GM18873 (cell line): ENCODE data around the gene CABLES1.
"Not testable (repeated sequence)": the region's sequence is repeated elsewhere in the genome, so short reads cannot be mapped to it uniquely, and the experiment has no call there.

Experiments used
- ATAC-seq: cut with Tn5 transposase; IDR thresholded peaks from one replicate; pipeline ENCODE4 v1.9.1; 2021; ENCODE audit warnings: mild to moderate bottlenecking, moderate library complexity, moderate number of reproducible peaks; ENCODE audit not compliant: unreplicated experiment, low FRiP score

The CABLES1 gene

DNA sequence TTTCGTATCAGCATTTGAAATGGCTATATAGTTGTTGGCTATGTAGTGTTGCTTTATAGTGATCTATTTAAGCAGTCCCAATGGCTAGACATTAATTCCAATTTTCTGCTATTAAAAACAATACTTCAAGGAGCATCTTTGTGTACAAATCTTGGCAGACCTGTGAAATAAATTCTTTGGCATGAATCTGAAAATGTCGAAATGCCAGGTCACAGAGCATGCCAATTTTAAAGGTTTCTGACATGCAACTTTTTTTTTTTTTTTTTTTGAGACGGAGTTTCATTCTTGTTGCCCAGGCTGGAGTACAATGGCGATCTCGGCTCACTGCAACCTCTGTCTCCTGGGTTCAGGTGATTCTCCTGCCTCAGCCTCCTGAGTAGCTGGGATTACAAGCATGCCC lies 26.8 kb upstream of the CABLES1 start:
- no peak for ATAC-seq

GRCh38 chr18:23109163-23109562 lies 26.1 kb upstream of the CABLES1 start:
- ATAC-seq, result not testable (repeated sequence)

GRCh38 chr18:23113576-23113975 lies 21.7 kb upstream of the CABLES1 start:
- no peak for ATAC-seq

DNA sequence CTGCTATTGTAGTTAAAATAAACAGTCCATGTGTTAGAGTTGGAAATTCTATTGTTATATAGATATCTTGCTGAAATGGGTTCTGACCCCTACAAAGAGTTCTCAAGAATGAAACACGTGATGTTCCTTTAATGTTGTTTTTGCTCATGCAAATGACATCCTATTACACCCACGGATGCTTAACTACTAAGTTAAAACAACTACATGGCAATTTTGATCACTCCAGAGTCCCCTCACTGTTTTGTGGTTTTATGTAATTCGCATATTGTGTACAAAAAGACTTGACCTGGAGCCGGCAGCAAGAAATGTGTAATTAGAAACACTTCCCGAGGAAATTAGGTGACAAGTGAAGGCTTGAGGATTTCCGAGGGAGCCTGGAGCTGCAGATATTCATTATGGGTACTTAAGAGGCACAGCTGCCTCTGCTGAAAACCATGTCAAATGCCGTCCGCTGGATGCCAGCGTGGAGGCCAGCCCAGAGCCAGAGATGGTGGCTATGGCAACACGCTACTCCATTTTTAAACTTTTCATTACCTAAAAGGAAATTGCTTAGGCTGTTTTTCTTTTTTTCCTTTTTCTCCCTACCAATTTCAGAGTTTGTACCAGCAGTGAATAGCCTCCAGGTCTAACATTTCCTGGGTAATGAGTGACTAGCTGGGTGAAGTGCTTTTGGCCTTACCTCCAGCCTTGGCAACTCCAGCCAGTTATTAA lies 21.0 kb upstream of the CABLES1 start:
- no peak for ATAC-seq

- no peak for ATAC-seq
Observed at GRCh38 chr18:23114911-23115310, 20.4 kb upstream of the CABLES1 start.

- no peak for ATAC-seq
Observed at GRCh38 chr18:23115683-23116096, 19.6 kb upstream of the CABLES1 start.

GRCh38 chr18:23121133-23121532 lies 14.2 kb upstream of the CABLES1 start:
- no peak for ATAC-seq

DNA sequence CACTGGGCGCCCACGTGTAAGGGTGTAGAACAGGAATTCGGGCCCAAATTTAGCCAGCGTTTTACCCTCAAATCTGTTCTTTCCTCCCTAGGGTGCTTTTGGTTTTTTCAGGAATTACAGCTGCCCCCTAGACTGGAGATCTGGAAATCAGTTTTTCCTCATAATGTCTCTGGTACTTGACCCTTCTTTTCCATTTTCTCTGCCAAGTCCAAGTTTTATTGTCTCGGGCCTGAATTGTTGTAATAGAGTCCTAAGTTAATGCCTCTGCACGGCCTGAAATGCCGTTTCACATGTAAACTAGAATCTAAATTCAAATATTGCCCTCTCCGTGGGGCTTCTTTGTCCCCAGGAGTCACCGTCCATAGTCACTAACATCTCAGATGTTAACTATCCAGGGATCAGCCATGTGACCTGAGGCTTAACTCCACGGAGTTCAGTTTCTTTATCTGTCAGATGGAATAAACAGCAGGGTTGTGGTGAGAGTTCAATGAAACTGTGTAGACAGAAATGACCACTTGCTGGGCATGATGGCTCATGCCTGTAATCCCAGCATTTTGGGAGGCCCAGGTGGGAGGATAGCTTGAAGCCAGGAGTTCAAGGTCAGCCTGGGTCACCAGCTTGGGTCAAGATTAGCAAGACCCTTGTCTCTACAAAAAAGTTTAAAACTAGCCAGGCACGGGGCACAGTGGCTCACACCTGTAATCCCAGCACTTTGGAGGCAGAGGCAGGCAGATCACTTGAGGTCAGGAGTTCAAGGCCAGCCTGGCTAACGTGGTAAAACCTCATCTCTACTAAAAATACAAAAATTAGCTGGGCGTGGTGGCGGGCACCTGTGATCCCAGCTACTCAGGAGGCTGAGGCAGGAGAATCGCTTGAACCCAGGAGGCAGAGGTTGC lies 12.7 kb upstream of the CABLES1 start:
- no peak for ATAC-seq

DNA sequence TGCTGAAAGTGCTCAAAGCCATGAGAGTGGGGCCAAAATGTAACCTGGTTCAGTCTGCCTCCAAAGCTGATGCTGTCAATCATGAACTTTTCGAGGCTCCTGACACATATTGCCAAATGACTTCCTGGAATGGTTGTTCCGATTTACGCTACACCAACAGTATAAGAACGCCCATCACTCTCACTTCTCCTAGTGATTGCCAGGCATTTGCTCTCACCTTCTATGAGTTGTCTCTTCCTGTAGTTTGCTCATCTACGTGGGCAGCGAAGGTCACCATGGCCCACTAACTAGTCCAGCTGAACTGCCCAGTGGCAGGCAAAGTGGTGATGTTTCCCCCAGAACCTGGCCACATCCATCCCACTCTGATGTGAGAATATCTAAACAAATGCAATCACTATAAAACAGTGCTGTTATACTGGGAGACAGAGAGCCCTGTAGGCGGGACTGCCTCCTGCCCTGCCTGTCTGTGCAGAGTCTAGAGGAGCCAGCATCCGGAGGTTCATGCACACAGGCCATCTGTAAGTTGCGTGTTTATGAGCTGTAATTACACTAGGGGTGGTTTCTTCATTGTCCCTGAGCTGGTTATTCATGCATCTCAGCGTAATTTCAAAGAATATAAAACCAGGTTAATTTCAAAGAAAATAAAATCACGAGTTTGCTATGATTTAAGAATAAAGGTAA lies 8.8 kb upstream of the CABLES1 start:
- no peak for ATAC-seq

- no peak for ATAC-seq
Observed at GRCh38 chr18:23127090-23127489, 8.2 kb upstream of the CABLES1 start.

GRCh38 chr18:23129355-23130002 lies 5.8 kb upstream of the CABLES1 start:
- no peak for ATAC-seq

DNA sequence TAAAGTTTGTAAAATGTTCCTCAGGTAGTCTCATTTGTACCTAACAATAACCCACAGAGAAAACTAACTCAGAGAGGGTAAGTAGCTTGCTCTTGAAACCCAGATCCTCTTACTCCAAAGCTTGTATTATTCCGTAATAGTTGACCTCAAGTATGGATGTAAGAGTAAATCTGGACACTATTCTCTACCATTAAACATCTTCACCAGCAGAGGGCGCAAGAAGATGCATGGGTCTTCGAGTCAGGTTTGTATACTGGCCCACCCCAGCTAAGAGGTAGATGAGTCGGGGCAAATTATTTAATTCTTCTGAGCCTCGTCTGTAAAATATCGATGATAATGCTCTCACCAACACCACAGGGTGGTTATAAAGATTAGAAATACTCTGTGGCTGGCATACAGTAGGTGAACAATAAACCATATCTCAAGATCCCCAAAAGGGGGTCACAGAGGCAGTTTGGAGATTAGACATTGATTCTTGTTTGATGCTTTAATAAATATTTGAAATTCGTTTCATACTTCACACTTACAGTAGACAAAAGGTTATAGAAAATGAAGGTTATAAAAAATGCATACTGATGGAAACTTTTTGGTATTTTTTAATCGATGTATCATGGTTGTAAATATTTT lies 3.5 kb upstream of the CABLES1 start:
- no peak for ATAC-seq

- peak; percentile 32 for ATAC-seq
Observed at GRCh38 chr18:23133860-23134779, 1.2 kb upstream of the CABLES1 start.

DNA sequence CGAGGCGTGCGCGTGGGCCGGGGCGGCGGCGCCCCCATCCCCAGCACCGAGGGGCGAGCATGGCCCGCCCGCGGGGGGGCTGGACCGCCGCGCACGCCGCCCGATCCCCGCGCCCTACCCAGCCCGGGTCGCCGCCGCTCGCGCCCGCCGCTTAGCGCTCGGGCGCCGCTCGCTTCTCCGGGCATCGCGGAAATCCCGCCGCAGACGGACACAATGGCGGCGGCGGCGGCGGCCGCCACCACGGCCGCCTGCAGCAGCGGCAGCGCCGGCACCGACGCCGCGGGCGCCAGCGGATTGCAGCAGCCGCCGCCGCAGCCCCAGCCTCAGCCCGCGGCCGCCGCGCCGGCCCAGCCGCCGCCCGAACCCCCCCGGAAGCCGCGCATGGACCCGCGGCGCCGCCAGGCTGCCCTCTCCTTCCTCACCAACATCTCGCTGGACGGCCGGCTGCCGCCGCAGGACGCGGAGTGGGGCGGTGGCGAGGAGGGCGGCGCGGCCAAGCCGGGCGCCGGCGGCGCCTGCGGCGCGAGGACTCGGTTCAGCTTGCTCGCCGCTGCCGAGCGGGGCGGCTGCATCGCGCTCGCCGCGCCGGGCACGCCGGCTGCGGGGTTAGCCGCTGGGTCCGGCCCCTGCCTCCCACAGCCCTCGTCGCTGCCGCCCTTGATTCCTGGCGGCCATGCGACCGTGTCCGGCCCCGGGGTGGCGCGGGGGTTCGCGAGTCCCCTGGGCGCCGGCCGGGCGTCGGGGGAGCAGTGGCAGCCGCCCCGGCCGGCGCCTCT lies 453 bp downstream of the CABLES1 start:
- ATAC-seq, result no peak

DNA sequence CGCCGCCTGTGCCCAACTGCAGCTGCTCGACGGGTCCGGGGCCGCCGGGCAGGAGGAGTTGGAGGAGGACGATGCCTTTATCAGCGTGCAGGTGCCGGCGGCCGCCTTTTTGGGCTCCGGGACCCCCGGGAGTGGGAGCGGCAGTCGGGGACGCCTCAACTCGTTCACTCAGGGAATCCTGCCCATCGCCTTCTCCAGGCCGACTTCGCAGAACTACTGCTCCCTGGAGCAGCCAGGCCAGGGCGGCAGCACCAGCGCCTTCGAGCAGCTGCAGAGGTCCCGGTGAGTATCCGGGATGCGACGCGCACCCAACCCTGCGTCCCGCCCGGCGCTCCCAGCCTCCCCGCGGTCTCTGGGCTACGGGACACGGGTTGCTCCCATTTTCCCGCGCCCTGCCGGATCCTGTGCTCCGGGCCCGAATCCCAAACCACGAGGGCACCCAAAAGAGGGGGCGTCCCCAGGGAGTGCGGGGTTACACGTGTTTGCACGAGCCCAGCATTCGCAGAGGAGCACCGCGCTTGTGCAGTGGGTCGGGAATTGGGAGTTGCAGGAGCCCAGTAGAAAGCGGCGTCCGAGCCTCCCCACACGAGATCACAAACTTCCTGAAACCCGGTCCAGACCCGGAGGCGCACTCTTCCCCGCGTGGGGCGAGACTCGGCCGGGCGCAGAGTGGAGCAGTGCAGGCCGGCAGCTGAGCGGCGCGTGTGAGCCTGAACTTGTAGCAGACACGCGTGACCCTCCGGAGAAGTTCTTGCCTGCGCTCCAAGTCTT lies 1.2 kb downstream of the CABLES1 start:
- ATAC-seq, result no peak

DNA sequence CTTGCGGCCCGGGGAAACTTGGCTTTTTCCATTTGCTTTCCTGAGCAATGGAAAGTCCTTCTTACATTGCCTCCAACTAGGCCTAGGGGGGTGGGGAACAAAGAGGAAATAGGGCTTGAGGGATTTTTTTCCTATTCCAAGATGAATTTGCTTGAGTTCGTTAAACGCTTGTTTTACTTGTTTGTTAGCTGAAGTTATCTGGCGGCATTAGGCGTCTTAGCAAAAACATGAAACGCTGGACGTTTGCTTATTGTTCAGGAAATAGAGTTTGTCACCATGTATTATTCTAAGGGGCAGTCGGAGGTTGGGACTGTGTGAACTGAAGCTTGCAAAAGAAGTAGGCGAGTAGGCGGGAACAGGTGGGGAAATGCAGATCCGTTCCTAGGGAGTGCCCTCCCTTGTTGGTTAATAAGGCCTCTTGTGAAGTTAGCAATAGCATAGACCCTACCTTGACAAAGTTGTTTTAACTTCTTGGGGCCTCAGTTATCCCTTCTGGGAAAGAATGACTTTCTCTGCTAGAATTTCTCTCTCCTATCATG lies 1.9 kb downstream of the CABLES1 start:
- no peak for ATAC-seq

DNA sequence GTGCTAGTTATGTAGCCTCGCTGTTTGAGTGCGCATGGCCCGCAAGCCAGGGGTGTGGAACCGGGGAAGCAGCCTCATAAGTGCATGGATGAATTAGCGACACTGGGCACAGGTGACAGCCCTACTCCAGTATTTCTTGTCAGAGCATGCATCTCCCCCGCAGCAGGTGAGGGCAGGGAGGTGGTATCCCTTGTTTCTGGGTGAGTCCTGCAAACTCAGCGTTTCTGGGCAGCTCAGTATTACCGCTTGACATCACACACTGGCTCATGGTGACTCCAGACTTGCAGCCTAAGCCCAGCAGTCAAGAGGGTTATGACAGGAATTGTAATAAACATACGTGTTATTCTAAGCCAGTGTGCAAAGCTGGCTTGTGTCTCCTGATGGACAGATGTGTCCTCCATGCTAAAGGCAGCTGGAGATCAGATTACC lies 2.5 kb downstream of the CABLES1 start:
- no peak for ATAC-seq
